Measurements from ENCODE around the gene GLRB.

The GLRB gene

GRCh38 chr4:157127571-157127970 is 51.6 kb downstream of the GLRB start:
- TF ChIP-seq CTCF (IDR thresholded peaks at IDR 0.05; ENCODE audit: extremely low read depth, missing control alignments), result no peak
- DNase-seq (ENCODE audit: low spot score), result no peak

- no peak for DNase-seq (ENCODE audit: low spot score)
- TF ChIP-seq CTCF (IDR thresholded peaks at IDR 0.05; ENCODE audit: extremely low read depth, missing control alignments), result no peak
Measured at GRCh38 chr4:157128395-157128794, 52.4 kb downstream of the GLRB start.

- no peak for DNase-seq (ENCODE audit: low spot score)
- TF ChIP-seq CTCF (IDR thresholded peaks at IDR 0.05; ENCODE audit: extremely low read depth, missing control alignments), result no peak
Measured at GRCh38 chr4:157141976-157142375, 66.0 kb downstream of the GLRB start.

GRCh38 chr4:157143369-157143768 is 67.4 kb downstream of the GLRB start:
- DNase-seq (ENCODE audit: low spot score), result no peak

GRCh38 chr4:157151711-157152110 is 75.8 kb downstream of the GLRB start:
- no peak for TF ChIP-seq CTCF (IDR thresholded peaks at IDR 0.05; ENCODE audit: extremely low read depth, missing control alignments)
- no peak for DNase-seq (ENCODE audit: low spot score)

More at GRCh38 chr4:157143369-157143768, 67.4 kb downstream of the GLRB start:
- no peak for TF ChIP-seq CTCF (IDR thresholded peaks at IDR 0.05; ENCODE audit: extremely low read depth, missing control alignments)

- no peak for TF ChIP-seq CTCF (IDR thresholded peaks at IDR 0.05; ENCODE audit: extremely low read depth, missing control alignments)
- no peak for DNase-seq (ENCODE audit: low spot score)
Measured at GRCh38 chr4:157165935-157166610, 90.1 kb downstream of the GLRB start.

- no peak for DNase-seq (ENCODE audit: low spot score)
- TF ChIP-seq CTCF (IDR thresholded peaks at IDR 0.05; ENCODE audit: extremely low read depth, missing control alignments), result no peak
Measured at GRCh38 chr4:157170321-157170720, 94.4 kb downstream of the GLRB start.

Data from GM20000 (cell line).